ENCODE data around the gene KRT32. TPM values are rescaled to one million over a fixed set of nuclear protein-coding genes. Genes with fewer than 3 reads are reported as not detected.
"Not testable (repeated sequence)": the region's sequence is repeated elsewhere in the genome, so short reads cannot be mapped to it uniquely, and the experiment has no call there.

KRT32 gene
- polyA plus RNA-seq, 4 donors, result not detected

DNA sequence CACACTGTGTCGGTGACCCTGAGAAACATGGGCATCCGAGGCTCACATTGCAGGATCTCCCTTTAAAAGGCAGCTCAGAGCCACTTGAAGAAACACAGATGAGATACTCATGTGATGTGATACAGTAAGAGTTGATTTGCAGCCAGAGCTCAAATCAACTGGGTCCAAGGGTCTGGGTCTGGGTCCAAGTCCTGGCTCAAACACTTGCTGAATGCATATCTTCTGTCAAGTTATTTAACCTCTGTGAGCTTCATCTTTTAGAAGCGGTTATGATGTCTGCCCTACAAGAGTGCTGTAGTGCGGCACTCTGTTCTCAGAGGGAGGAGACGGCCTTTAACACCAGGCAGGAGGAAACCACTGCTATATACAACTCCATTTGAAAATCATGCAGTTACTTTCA is 32.8 kb downstream of the KRT32 start:
- DNase-seq, result peak; percentile 5 to 32
- Histone ChIP-seq H3K27ac (ENCODE audit: low read depth in 1 of 3, low read length in 2 of 3) (no peak overlapping the region), H3K9me3 (ENCODE audit: control insufficient read depth in 2 of 2, insufficient read depth in 1 of 2, low read depth in 1 of 2, low read length in 1 of 2) (no peaks in the 10 kb centered on the region), H3K4me1 (ENCODE audit: control insufficient read depth in 3 of 3, insufficient read depth in 2 of 3, low read depth in 1 of 3, low read length in 2 of 3) (no peaks in the 10 kb centered on the region), H3K4me3 (ENCODE audit: low read depth in 1 of 3, low read length in 3 of 3) (no peak overlapping the region), H3K27me3 (ENCODE audit: control insufficient read depth in 3 of 3, insufficient read depth in 3 of 3, low read length in 3 of 3) (peaks cover 0 to 8% (median 2%) of the 10 kb centered on the region in 3 donors), H3K36me3 (ENCODE audit: control insufficient read depth in 3 of 3, insufficient read depth in 2 of 3, low read depth in 1 of 3, low read length in 3 of 3) (no peaks in the 10 kb centered on the region)
- FAIRE-seq, result no peak
- WGBS, 3 donors, result 18 to 35% (median 35%) methylated on average over 5 of the region's 5 CpGs

DNA sequence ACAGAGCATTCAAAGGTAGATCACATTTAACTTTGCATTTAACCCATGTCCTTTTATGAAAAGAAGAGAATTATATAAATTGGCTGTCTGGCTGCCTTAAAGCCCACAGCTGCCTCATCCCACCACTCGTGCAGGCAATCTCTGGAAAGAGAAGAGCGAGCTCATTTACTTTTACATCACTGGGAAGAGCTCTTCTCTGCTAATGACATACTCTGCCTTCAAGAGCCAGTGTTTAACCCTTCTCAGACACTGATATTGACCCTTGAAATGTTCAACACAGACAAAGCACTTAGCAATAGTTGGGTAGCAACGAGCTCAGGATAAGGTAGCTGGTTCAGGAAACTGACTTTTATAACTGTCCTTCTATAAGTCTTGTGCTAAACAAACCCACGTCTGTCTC is 33.2 kb downstream of the KRT32 start:
- H3K4me1 ChIP-seq (ENCODE audit: control insufficient read depth in 3 of 3, insufficient read depth in 2 of 3, low read depth in 1 of 3, low read length in 2 of 3), result no peaks in the 10 kb centered on the region
- no peak overlapping the region for H3K27ac ChIP-seq (ENCODE audit: low read depth in 1 of 3, low read length in 2 of 3)
- H3K9me3 ChIP-seq (ENCODE audit: control insufficient read depth in 2 of 2, insufficient read depth in 1 of 2, low read depth in 1 of 2, low read length in 1 of 2), result no peaks in the 10 kb centered on the region
- no peak for FAIRE-seq
- peak in 1 of 2 donors; percentile 10 for DNase-seq
- H3K27me3 ChIP-seq (ENCODE audit: control insufficient read depth in 3 of 3, insufficient read depth in 3 of 3, low read length in 3 of 3), result peaks cover 0 to 8% (median 2%) of the 10 kb centered on the region in 3 donors
- H3K36me3 ChIP-seq (ENCODE audit: control insufficient read depth in 3 of 3, insufficient read depth in 2 of 3, low read depth in 1 of 3, low read length in 3 of 3), result no peaks in the 10 kb centered on the region
- WGBS, 3 donors, result 40 to 45% (median 40%) methylated on average over 4 of the region's 4 CpGs
- H3K4me3 ChIP-seq (ENCODE audit: low read depth in 1 of 3, low read length in 3 of 3), result no peak overlapping the region

DNA sequence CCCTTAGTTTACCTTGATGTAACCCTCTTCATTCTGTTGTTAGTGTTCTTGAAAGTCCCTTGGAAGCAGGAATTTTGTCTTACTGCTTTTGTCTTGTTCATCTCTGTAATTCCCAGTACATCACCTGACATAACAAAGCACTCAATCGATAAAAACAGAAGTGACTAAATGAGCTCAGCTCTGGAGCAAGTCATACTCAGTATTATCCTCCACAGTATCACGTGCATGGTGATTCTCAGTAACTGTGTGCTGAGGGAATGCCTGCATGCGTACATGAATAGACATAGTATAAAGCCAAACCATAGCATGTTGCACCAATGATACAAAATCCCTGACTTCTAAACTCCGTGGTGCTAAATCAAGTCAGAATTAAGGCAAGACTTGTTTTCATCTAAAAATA is 33.6 kb downstream of the KRT32 start:
- FAIRE-seq (no peak), DNase-seq (no peak)
- H3K9me3 ChIP-seq (ENCODE audit: control insufficient read depth in 2 of 2, insufficient read depth in 1 of 2, low read depth in 1 of 2, low read length in 1 of 2), result no peaks in the 10 kb centered on the region
- WGBS, 3 donors, result 56 to 65% (median 56%) methylated on average over 4 of the region's 4 CpGs
- H3K36me3 ChIP-seq (ENCODE audit: control insufficient read depth in 3 of 3, insufficient read depth in 2 of 3, low read depth in 1 of 3, low read length in 3 of 3), result no peaks in the 10 kb centered on the region
- peaks cover 0 to 8% (median 4%) of the 10 kb centered on the region in 3 donors for H3K27me3 ChIP-seq (ENCODE audit: control insufficient read depth in 3 of 3, insufficient read depth in 3 of 3, low read length in 3 of 3)
- no peak overlapping the region for H3K27ac ChIP-seq (ENCODE audit: low read depth in 1 of 3, low read length in 2 of 3)
- no peak overlapping the region for H3K4me3 ChIP-seq (ENCODE audit: low read depth in 1 of 3, low read length in 3 of 3)
- no peaks in the 10 kb centered on the region for H3K4me1 ChIP-seq (ENCODE audit: control insufficient read depth in 3 of 3, insufficient read depth in 2 of 3, low read depth in 1 of 3, low read length in 2 of 3)

DNA sequence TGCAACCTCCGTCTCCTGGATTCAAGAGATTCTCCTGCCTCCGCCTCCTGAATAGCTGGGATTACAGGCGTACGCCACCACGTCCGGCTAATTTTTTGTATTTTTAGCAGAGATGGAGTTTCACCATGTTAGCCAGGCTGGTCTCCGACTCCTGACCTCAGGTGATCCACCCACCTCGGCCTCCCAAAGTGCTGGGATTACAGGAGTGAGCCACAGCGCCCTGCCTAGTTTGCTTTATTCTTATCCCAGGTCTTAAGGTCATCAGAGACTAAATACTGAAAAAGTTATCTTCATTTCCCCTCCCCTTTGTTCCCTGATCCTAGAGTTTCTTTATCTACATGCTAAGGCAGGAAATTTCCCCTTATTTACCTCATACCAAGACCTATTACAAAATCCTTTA is 36.8 kb downstream of the KRT32 start:
- H3K36me3 ChIP-seq (ENCODE audit: control insufficient read depth in 3 of 3, insufficient read depth in 2 of 3, low read depth in 1 of 3, low read length in 3 of 3); H3K27ac ChIP-seq (ENCODE audit: low read depth in 1 of 3, low read length in 2 of 3); H3K9me3 ChIP-seq (ENCODE audit: control insufficient read depth in 2 of 2, insufficient read depth in 1 of 2, low read depth in 1 of 2, low read length in 1 of 2); H3K4me1 ChIP-seq (ENCODE audit: control insufficient read depth in 3 of 3, insufficient read depth in 2 of 3, low read depth in 1 of 3, low read length in 2 of 3); DNase-seq; FAIRE-seq; H3K4me3 ChIP-seq (ENCODE audit: low read depth in 1 of 3, low read length in 3 of 3): not testable (repeated sequence)
- WGBS, 3 donors, result 73 to 78% (median 76%) methylated on average over 9 of the region's 9 CpGs
- H3K27me3 ChIP-seq (ENCODE audit: control insufficient read depth in 3 of 3, insufficient read depth in 3 of 3, low read length in 3 of 3), result peaks cover 0 to 11% (median 4%) of the 10 kb centered on the region in 3 donors

DNA sequence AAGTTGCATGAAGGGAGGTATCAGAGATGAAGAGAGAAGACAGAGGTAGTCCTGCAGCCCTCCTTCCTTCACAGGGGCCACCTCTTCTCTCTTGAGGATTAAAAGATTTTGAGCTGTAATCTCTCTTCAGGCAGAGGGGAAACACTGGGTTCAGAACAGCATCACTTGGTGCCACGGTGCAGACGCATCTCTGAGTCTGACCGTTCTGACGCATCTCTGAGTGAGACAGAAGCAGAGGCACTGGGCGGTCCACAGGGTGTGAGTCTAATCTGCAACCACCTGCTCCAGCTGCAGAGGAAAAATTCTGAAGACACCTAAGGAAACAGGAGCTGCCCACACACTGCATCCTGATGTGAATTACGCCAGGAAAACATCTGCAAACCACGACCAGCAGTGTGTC is 37.5 kb downstream of the KRT32 start:
- WGBS, 3 donors, result 71 to 74% (median 71%) methylated on average over 7 of the region's 7 CpGs
- Histone ChIP-seq H3K27me3 (ENCODE audit: control insufficient read depth in 3 of 3, insufficient read depth in 3 of 3, low read length in 3 of 3) (peaks cover 0 to 8% (median 4%) of the 10 kb centered on the region in 3 donors), H3K9me3 (ENCODE audit: control insufficient read depth in 2 of 2, insufficient read depth in 1 of 2, low read depth in 1 of 2, low read length in 1 of 2) (no peaks in the 10 kb centered on the region), H3K4me3 (ENCODE audit: low read depth in 1 of 3, low read length in 3 of 3) (no peak overlapping the region), H3K27ac (ENCODE audit: low read depth in 1 of 3, low read length in 2 of 3) (no peak overlapping the region), H3K4me1 (ENCODE audit: control insufficient read depth in 3 of 3, insufficient read depth in 2 of 3, low read depth in 1 of 3, low read length in 2 of 3) (no peaks in the 10 kb centered on the region), H3K36me3 (ENCODE audit: control insufficient read depth in 3 of 3, insufficient read depth in 2 of 3, low read depth in 1 of 3, low read length in 3 of 3) (no peaks in the 10 kb centered on the region)
- FAIRE-seq (no peak), DNase-seq (no peak)

DNA sequence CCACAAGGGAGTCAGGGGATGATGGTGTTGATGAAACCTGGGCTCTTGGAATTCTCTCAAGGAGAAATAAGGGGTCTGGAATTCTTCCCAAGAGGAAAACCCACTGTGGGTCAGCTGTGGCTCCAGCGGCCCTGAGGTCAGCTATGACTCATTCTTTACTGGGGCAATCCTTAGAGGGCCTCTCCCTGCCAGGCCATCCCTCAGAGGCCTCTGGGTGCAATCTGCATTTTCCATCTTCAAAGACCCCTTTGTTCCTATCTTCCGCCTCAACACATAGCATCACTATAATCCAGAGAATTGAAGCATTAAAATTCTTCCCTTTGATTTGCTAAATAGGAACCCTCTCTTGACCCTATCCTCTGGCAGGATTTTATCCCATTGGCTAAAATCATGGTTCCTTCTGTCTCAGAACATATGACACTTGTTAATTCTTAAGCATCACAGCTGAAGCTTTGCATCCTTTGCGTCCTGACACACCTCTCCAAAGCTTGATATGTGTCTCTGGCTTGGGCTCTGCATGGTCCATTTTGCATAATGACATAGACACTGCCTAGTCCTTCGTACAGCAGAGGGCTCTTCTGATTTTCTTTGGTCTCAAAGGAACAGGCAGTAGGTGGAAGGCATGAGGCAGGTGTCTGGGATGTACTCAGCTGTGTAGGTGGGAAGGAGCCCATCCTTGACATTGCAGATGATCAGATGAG is 38.4 kb downstream of the KRT32 start:
- Histone ChIP-seq H3K27ac (ENCODE audit: low read depth in 1 of 3, low read length in 2 of 3) (no peak overlapping the region), H3K4me3 (ENCODE audit: low read depth in 1 of 3, low read length in 3 of 3) (no peak overlapping the region), H3K36me3 (ENCODE audit: control insufficient read depth in 3 of 3, insufficient read depth in 2 of 3, low read depth in 1 of 3, low read length in 3 of 3) (no peaks in the 10 kb centered on the region), H3K27me3 (ENCODE audit: control insufficient read depth in 3 of 3, insufficient read depth in 3 of 3, low read length in 3 of 3) (peaks cover 0 to 8% (median 4%) of the 10 kb centered on the region in 3 donors), H3K9me3 (ENCODE audit: control insufficient read depth in 2 of 2, insufficient read depth in 1 of 2, low read depth in 1 of 2, low read length in 1 of 2) (no peaks in the 10 kb centered on the region), H3K4me1 (ENCODE audit: control insufficient read depth in 3 of 3, insufficient read depth in 2 of 3, low read depth in 1 of 3, low read length in 2 of 3) (no peaks in the 10 kb centered on the region)
- DNase-seq, result no peak
- FAIRE-seq, result no peak
- 65 to 69% (median 67%) methylated on average over 4 of the region's 4 CpGs for WGBS, 3 donors

DNA sequence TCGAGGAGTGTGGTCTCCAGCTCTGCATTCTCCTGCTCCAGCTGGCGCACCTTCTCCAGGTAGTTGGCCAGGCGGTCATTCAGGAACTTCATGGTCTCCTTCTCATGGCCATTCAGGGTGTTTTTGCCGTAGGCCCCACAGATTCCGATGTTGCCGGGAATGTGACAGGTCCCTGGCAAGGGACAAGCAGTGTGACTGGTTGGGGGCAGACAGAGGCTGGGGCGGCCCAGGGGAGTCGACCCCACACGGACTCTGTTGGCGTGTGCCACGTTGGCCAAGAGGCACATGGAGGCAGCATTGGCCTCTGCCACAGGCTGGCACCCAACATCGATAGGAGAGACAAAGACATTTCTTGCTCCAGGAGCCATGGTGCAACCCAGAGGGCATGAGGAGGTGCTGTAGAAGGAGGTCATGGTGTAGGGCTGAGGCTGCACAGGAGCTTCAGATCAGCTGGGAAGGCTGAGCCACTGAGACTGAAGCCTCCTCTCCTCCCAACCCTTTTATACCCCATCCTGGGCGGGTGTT is 43.0 kb downstream of the KRT32 start, which contains the start of gene KRT37:
KRT37 (minus strand) TSS at position 475 of the 525 bp plus-strand sequence; CDS start at position 413, 62 bp downstream.
- no peak for FAIRE-seq
- no peaks in the 10 kb centered on the region for H3K4me1 ChIP-seq (ENCODE audit: control insufficient read depth in 3 of 3, insufficient read depth in 2 of 3, low read depth in 1 of 3, low read length in 2 of 3)
- no peaks in the 10 kb centered on the region for H3K9me3 ChIP-seq (ENCODE audit: control insufficient read depth in 2 of 2, insufficient read depth in 1 of 2, low read depth in 1 of 2, low read length in 1 of 2)
- no peaks in the 10 kb centered on the region for H3K36me3 ChIP-seq (ENCODE audit: control insufficient read depth in 3 of 3, insufficient read depth in 2 of 3, low read depth in 1 of 3, low read length in 3 of 3)
- no peak within 1 kb of the TSS for H3K27ac ChIP-seq (ENCODE audit: low read depth in 1 of 3, low read length in 2 of 3)
- no peak within 1 kb of the TSS for H3K4me3 ChIP-seq (ENCODE audit: low read depth in 1 of 3, low read length in 3 of 3)
- peaks cover 0 to 14% (median 3%) of the 10 kb centered on the region in 3 donors for H3K27me3 ChIP-seq (ENCODE audit: control insufficient read depth in 3 of 3, insufficient read depth in 3 of 3, low read length in 3 of 3)
- DNase-seq, result no peak
- WGBS, 3 donors, result 91 to 93% (median 92%) methylated on average over 12 to 13 of the region's 13 CpGs

DNA sequence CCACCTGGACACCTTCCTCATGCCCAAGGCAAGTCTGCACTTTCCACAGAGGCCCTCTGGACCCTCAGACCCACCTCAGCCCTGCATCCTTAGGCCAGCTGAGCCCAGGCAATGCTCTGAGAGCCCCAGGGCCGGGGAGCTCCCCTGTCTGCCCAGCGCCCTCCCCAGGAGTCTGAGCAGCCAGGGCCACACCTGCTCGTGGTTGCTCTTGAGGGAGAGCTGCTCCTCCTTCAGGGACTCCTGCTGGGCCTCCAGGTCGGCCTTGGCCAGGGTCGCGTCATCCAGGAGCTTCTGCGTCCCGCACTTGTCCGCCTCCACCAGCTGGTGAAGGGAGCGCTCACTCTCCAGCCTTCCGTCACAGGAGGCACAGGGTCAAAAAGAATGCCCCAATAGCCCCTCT is 44.6 kb downstream of the KRT32 start:
- WGBS, 3 donors, result 85 to 89% (median 88%) methylated on average over 11 of the region's 11 CpGs
- not testable (repeated sequence) for DNase-seq; H3K4me1 ChIP-seq (ENCODE audit: control insufficient read depth in 3 of 3, insufficient read depth in 2 of 3, low read depth in 1 of 3, low read length in 2 of 3); H3K4me3 ChIP-seq (ENCODE audit: low read depth in 1 of 3, low read length in 3 of 3); H3K9me3 ChIP-seq (ENCODE audit: control insufficient read depth in 2 of 2, insufficient read depth in 1 of 2, low read depth in 1 of 2, low read length in 1 of 2); FAIRE-seq; H3K27ac ChIP-seq (ENCODE audit: low read depth in 1 of 3, low read length in 2 of 3); H3K36me3 ChIP-seq (ENCODE audit: control insufficient read depth in 3 of 3, insufficient read depth in 2 of 3, low read depth in 1 of 3, low read length in 3 of 3)
- peaks cover 0 to 11% (median 0%) of the 10 kb centered on the region in 3 donors for H3K27me3 ChIP-seq (ENCODE audit: control insufficient read depth in 3 of 3, insufficient read depth in 3 of 3, low read length in 3 of 3)

Measured in small intestine (tissue), 7 donors.